ENCODE results near the gene SLC1A4. TPM values are rescaled to one million over a fixed set of nuclear protein-coding genes. Genes with fewer than 3 reads are reported as not detected.

Gene SLC1A4
- total RNA-seq, 3 donors from 2014 or later: 8.2 to 14.7 (median 8.4) TPM

DNA sequence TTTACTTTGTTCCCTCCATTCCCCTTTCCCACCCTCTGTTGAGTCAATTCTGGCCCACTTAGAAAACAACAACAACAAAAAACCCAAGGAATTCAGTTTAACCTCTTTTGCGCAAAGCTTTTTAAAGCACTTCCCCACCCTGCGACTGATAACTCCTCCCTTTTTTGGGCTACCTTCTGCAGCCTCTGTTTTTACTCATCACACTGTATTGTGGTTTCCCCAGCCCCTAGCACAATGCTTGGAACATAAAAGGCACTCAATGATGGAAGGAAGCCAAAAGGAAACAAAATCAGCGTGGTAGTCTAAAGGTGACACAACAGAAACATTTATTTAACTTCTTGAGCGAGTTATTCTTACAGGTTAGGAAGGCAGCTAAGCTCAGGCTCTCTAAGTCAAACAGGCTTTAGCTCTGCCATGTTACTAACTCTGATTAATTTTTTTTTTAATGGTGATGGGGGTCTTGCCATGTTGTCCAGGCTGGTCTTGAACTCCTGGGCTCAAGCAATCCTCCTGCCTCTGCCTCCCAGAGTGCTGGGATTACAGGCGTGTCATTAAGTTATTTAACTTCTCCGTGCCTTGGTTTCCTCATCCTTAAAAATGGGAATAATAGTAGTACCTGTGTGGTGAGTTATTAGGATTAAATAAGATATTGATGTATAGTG, 68.3 kb downstream of the SLC1A4 start:
- TF ChIP-seq, protein P1, sequence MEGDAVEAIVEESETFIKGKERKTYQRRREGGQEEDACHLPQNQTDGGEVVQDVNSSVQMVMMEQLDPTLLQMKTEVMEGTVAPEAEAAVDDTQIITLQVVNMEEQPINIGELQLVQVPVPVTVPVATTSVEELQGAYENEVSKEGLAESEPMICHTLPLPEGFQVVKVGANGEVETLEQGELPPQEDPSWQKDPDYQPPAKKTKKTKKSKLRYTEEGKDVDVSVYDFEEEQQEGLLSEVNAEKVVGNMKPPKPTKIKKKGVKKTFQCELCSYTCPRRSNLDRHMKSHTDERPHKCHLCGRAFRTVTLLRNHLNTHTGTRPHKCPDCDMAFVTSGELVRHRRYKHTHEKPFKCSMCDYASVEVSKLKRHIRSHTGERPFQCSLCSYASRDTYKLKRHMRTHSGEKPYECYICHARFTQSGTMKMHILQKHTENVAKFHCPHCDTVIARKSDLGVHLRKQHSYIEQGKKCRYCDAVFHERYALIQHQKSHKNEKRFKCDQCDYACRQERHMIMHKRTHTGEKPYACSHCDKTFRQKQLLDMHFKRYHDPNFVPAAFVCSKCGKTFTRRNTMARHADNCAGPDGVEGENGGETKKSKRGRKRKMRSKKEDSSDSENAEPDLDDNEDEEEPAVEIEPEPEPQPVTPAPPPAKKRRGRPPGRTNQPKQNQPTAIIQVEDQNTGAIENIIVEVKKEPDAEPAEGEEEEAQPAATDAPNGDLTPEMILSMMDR (IDR thresholded peaks at IDR 0.05): no peak
- ATAC-seq (peak; percentile 25), DNase-seq (peak in 1 of 3 donors; percentile 43)
- H3K36me3 ChIP-seq (ENCODE audit: low read depth): peaks cover 3% of the 10 kb centered on the region
- H3K9me3 ChIP-seq: no peaks in the 10 kb centered on the region
- intact Hi-C loops (cut with DNase I, micrococcal nuclease): no loop called here
- no peak overlapping the region for H3K4me3 ChIP-seq
- peaks cover 31% of the 10 kb centered on the region for H3K4me1 ChIP-seq (ENCODE audit: low read depth)

DNA sequence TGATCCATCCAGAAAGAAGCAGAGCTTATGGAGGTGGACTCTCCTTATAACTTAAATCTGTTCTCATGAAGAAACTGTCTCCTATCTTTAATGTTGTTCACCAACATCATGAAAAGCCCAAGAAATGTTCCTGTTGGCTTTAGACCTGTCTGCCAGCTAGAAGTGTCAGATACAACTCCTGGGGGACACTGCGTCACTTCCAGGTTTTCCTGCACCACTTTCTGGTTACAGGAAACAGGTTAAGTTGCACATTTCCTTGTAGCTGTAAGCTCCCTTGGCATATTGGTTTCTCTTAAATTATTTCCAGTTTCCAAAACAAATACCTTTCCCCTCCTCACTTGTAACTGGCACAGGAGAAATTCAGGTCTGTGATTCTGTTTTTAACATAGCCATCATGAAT, 69.9 kb downstream of the SLC1A4 start:
- intact Hi-C loops (cut with DNase I, micrococcal nuclease): no loop called here
- ATAC-seq (no peak), DNase-seq (no peak)
- Histone ChIP-seq H3K4me3 (no peak overlapping the region), H3K36me3 (ENCODE audit: low read depth) (peaks cover 3% of the 10 kb centered on the region), H3K4me1 (ENCODE audit: low read depth) (peaks cover 28% of the 10 kb centered on the region), H3K9me3 (no peaks in the 10 kb centered on the region)
- TF ChIP-seq, protein P1 (IDR thresholded peaks at IDR 0.05): no peak

DNA sequence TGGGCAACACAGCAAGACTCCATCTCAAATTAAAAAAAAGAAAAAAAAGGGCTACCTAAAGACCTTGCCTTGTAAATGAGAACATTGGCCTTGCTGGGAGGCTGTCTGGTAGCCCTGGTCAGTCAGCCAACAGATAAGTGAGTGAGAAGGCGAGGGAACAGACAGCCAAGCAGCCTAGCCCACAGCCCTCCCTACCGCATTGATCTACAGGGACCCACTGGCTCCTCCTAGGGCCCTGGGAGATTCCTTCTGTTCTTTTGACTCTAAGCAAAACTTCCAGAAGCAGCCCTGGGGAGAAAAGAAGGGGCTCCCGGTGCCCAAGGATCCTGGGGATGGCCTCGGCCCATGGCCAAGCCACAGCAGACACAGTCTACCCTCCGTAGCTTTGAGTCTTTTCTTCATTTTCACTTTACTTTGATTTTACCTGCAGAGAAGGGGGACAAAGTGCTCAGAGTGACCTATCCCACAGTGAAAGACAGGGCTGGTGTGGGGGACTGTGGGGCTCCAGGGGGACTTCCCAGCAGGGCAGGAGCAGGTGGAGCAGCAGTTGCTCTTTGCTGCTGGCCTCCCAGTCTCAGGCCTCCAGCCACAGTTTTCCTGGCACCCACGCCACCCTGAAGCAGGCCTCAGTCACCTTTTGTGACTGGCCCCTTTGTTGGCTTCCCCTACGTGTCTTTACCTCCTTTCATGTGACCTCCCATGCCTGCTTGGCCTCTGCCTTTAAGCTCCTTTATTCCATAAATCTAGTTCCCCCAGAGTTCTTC, 72.1 kb downstream of the SLC1A4 start:
- H3K4me1 ChIP-seq (ENCODE audit: low read depth): peaks cover 29% of the 10 kb centered on the region
- no peak overlapping the region for H3K4me3 ChIP-seq
- TF ChIP-seq, protein P1 (IDR thresholded peaks at IDR 0.05): no peak
- H3K36me3 ChIP-seq (ENCODE audit: low read depth): no peaks in the 10 kb centered on the region
- ATAC-seq (no peak), DNase-seq (no peak)
- H3K9me3 ChIP-seq: no peaks in the 10 kb centered on the region
- intact Hi-C loops (cut with DNase I, micrococcal nuclease): loop anchor here in 1 of 2 donors (10.0 kb wide), 1 partner anchor 123 kb away; no protein-coding TSS in a partner anchor

DNA sequence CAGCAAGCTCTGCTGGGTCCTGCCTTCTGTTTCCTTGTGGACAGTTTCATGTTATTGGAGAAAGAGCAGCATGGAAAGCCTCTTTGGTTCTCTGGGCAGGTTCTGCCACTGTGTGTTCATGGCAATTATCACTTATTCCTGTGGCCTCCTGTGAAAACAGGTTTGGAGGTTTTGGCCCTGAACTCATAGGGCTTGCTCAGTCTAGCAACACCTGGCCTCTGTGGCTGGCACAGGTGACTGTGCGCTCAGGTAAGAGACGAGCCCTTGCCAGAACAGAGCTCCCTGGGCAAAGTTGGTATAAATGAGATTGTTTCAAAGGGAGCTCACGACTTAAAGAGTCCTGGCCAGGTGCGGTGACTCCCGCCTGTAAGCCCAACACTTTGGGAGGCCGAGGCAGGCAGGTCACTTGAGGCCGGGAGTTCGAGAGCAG, 72.7 kb downstream of the SLC1A4 start:
- H3K36me3 ChIP-seq (ENCODE audit: low read depth): no peaks in the 10 kb centered on the region
- H3K9me3 ChIP-seq: no peaks in the 10 kb centered on the region
- ATAC-seq: no peak
- TF ChIP-seq, protein P1 (IDR thresholded peaks at IDR 0.05): no peak
- peaks cover 29% of the 10 kb centered on the region for H3K4me1 ChIP-seq (ENCODE audit: low read depth)
- H3K4me3 ChIP-seq: no peak overlapping the region
- intact Hi-C loops (cut with DNase I, micrococcal nuclease): loop anchor here in 1 of 2 donors (10.0 kb wide), 1 partner anchor 123 kb away; no protein-coding TSS in a partner anchor
- no peak for DNase-seq

DNA sequence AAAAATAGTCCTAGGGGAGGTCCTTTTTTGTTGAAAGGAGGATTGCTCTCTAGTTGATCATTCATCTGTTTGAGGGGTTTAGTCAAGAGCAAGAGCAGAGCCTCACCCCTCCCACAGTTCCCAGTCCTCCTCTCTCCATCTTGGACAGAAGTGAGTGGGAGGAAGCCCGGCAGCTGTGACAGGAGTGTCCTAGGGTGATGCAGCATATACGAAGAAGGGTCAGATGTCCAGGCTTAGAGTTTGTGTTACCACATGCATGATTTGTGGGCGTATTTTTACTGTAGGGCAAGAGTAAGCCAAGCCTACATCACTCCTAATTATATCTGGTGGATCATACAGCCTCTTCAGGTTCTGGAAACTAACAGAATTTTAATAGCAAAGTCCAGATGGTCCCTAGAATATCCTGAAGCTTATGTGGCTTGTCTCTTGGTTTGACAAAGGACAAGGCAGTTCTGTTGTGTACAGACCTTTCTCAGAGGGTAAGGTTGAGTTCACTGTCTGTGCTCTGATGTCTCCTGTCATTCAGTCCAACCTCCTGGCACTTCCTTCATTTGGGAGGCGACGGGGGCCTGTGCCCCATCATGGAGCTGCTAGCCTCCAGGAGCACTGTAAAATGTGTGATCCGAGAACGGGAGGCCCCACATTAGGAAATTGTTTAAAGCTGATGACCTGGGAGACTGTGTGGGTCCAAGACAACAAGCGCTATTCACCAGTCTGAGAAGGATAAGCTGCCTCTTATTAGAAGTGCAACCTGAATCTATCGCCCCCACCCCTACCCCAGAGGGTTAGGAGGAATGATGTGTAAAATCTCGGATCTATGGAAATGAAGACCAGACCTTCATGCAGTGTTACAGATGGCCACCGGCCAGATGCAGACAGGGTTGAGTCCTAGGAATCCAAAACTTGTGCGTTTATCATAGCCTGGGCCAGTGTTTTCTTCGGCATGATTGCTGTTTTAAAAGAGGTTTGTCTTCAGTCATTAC, 73.9 kb downstream of the SLC1A4 start:
- Histone ChIP-seq H3K36me3 (ENCODE audit: low read depth) (no peaks in the 10 kb centered on the region), H3K9me3 (no peaks in the 10 kb centered on the region), H3K4me1 (ENCODE audit: low read depth) (peaks cover 23% of the 10 kb centered on the region), H3K4me3 (no peak overlapping the region)
- intact Hi-C loops (cut with DNase I, micrococcal nuclease): loop anchor here in 1 of 2 donors (10.0 kb wide), 1 partner anchor 122 kb away; no protein-coding TSS in a partner anchor
- DNase-seq (no peak), ATAC-seq (no peak)
- TF ChIP-seq, protein P1 (IDR thresholded peaks at IDR 0.05): no peak

Data from mucosa of descending colon (tissue), 3 donors.